Measurements from ENCODE around the gene CRYBB1.

GRCh38 chr22:26601726-26602125, 16.1 kb downstream of the CRYBB1 start:
- TF ChIP-seq CTCF (IDR thresholded peaks at IDR 0.05; ENCODE audit: extremely low read depth in 1 of 2, insufficient read depth in 1 of 2, low read depth in 1 of 2, low read length in 2 of 2) = no peak
- no peak for TF ChIP-seq POLR2A (IDR thresholded peaks at IDR 0.05; ENCODE audit: low read depth, low read length)
- no peak for TF ChIP-seq FOS (IDR thresholded peaks at IDR 0.05; ENCODE audit: borderline replicate concordance, insufficient read depth, low read length)

Data from endothelial cell of umbilical vein (primary cell).